ENCODE measurements around the gene PEAK1. TPM values are rescaled to one million over a fixed set of nuclear protein-coding genes. Genes with fewer than 3 reads are reported as not detected.
"Not testable (repeated sequence)": the region's sequence is repeated elsewhere in the genome, so short reads cannot be mapped to it uniquely, and the experiment has no call there.

Gene PEAK1
- total RNA-seq, 1 donor from 2014 or later: 132 TPM

DNA sequence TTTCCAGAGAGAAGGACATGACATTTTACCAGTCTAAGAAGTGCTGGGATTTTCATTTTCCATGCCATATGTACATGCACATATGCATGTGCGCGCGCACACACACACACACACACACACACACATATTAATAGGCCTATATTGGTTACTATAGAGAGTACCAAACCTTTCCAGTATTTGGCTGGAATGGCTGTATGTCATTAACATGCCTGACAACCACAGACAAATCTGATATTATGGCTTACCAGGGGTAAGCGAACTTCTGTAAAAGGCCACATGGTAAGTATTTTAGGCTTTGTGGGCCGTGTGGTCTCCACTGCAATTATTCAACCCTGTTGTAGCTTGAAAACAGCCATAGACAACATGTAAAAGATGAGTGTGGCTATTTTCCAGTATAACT is 251.8 kb downstream of the PEAK1 start:
- intact Hi-C loops (cut with DNase I): no loop called here
- DNase-seq (ENCODE audit: low spot score): no peak

DNA sequence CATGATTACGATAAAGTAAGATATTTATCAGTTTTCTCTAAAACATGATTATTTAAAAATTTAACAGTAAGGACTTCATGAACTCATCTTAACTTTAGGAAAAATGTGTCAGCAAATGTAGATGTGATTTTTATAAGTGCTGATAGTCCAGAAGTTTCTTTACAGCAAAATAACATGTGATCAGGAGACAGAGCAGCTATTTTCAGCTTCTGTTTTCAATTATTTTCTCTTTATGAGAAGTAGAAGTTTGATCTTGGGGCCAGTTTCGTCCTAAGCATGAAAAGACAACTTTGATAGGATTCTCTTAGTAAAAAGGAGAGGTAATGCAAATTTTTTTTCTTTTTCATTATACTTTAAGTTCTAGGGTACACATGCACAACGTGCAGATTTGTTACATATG is 252.5 kb downstream of the PEAK1 start:
- intact Hi-C loops (cut with DNase I): no loop called here
- DNase-seq (ENCODE audit: low spot score): no peak

DNA sequence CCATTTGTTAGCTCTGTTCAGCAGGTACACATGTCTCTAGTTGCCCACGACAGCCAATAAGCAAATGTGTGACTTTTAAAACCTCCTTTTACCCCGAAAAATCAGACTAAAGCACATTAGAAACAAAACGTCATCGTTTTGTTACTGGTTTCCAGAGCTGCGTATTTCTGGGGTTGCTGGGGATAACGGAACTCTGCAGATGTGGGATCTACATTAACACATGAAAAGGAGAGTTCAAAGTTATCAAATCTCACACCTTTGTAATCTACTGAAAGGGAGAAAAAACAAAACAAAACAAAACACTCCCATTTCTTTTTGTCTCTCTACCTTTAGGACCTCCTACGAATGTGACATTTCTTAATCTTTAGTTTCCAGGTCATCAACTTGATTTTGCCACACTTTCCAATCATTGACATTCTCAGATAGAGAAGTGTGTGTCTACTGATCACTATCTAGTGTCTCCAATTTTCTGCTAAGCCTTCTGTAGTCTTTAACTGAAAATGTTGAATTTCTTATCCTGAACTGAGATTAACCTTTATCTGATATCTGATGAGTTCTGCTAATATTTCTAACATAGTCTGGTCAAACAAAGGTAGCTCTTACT is 256.0 kb downstream of the PEAK1 start:
- no peak for DNase-seq (ENCODE audit: low spot score)
- intact Hi-C loops (cut with DNase I): no loop called here

DNA sequence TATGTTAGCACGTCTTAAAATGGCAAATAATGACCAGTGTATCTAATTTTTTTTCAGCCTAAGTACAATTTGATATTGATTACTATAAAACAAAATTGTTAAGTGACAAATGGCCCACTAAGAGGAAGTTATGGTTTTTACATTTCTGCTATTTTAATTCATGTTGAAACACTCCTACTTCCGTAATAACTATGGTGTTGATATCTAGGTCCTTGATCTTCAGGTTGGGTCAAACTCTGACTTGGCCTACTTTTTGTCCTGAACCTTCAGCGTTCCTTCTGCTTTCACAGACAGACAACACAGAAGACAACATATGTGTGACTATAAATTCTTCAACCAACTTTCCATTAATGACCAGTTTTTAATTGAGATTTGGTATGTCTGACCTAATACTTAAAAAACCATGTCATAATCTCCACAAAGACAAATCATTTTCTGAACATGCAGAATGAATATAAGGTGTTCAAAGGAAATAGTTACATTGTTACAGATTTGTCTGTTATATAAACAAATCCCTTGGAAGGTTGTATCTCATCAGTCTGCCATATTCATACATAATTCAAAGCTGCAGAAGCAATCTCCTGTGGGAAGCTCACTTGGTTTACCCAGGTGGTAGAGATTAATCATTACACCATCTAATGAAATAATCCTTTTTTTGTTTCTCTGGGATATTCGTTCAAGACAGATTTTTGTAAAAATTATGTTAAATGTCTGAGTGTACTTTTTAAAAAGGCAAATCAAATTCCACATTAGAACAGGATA is 256.9 kb downstream of the PEAK1 start:
- DNase-seq (ENCODE audit: low spot score): no peak
- intact Hi-C loops (cut with DNase I): no loop called here

DNA sequence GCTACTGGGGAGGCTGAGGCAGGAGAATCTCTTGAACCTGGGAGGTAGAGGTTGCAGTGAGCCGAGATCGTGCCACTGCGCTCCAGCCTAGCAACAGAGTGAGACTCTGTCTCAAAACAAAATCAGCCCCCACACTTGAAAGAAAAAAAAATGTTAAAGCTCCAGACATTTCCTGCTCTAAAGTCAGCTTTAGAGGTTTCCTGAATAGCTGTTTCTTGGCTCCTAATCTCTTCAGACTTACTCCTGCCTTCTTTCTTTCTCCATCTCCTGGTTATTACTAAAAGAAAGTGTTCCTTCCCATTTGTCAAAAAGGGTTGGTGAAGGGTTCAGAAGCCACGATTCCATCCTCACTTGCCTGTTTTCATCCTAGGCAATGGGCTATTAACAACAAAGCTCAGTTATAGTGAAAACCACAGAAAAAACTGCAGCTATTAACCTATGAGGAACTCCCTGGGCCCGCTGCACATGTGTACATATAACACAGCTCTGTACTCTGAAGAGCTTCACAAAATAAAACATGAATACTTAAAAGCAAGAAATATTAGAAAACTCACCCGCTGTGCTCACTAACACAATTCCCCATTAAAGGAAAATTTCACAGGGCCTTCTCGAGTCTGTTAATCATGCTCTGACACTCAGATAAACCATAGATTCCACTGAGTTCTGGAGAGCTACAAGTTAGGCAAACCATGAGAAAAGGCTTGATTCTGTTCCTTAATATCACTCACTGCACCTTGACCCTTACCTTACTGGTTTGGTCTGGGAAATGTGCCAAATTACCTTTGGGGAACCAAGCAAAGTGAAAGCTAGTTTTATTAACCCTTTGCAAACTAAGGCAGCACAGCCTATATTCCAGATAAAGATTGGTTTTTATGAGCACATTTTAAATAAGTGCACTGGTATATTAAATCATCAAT is 259.1 kb downstream of the PEAK1 start:
- DNase-seq (ENCODE audit: low spot score): no peak
- intact Hi-C loops (cut with DNase I): no loop called here

DNA sequence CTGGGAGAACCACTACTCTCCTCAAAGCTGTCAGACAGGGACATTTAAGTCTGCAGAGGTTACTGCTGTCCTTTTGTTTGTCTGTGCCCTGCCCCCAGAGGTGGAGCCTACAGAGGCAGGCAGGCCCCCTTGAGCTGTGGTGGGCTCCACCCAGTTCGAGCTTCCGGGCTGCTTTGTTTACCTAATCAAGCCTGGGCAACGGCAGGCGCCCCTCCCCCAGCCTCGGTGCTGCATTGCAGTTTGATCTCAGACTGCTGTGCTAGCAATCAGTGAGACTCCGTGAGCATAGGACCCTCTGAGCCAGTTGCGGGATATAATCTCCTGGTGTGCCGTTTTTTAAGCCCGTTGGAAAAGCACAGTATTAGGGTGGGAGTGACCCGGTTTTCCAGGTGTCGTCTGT is 263.9 kb downstream of the PEAK1 start:
- DNase-seq (ENCODE audit: low spot score); intact Hi-C loops (cut with DNase I): not testable (repeated sequence)

DNA sequence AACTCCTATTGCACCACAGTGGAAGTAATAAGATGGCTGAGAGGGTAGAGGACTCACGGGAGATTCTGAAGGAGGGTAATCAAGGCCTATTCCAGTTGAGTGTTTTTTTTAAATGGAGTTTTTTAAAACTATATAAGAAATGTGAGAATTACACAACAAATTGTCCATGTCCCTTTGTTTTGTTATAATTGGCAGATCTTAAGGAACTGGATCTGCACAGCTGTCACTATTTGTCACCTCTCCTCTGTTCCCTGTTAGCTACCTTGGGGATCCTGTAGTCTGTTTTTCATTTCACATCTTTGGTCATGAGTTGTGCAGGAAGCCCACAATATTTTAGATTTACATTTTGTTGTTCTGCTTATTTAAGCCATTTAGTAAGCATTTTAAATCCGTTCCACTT is 271.7 kb downstream of the PEAK1 start:
- intact Hi-C loops (cut with DNase I): no loop called here

DNA sequence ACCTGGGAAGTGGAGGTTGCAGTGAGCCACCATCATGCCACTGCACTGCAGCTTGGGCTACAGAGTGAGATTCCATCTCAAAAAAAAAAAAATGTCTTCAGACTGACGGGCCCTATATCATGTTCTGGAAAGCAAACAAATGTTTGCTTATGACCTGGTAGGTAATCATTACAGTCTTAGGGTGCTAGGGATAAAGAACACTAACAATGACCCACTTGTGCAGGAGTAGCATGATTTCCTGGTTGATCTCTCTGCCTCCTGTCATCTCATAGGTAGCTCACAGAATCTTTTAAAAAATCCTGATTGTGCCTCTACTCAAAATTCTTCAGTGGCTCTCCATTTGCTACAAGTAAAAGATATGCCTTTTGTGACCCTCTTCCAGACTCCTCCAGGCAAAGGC is 274.5 kb downstream of the PEAK1 start:
- no peak for DNase-seq (ENCODE audit: low spot score)
- intact Hi-C loops (cut with DNase I): no loop called here

More for the DNA sequence above, 271.7 kb downstream of the PEAK1 start:
- DNase-seq (ENCODE audit: low spot score): no peak

DNA sequence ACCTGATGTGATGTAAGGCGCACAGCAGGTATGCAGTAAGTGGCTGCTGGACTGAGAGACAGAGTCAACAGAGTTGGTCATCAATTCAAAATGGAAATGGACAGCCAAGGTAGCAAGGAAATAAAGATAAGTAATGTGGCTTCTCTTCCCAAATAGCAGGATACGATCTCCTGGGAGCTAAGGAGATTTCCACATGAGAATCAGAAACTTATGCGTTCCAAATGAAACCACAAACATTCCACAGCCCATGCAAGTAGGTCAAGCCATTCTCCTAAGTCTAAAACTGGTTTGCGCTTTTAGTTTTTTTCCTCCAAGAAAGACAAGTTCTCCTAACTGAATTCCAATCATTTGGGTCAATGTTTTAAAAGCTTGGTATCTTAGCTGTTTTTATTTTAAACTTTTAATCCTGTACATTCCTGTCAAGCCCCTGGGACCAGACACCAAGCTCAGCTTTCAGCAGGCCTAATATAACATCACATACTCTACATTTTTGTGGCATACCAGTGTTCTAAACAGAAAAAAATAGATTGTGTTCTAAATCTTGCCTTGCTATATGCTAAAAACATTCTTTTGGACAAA is 275.3 kb downstream of the PEAK1 start:
- intact Hi-C loops (cut with DNase I): no loop called here
- no peak for DNase-seq (ENCODE audit: low spot score)

DNA sequence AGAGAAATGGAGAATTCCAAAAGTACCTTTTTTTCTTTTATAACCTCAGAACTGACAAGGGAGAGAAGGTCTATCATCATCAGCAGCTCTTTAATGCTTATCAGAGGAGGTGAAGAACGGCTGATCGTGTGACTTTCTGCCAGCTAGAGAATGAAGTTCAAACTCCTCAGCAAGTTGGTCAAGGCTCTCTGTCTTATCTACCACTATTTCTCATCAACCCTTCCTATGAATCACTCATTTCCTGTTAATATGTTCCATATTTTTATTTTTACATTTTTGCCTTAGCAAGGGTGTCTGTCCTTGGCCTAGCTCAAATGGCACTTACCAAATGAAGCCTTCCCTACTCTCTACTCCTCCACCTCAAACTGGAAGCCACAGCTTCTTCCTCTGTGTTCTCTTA is 275.9 kb downstream of the PEAK1 start:
- DNase-seq (ENCODE audit: low spot score): no peak
- intact Hi-C loops (cut with DNase I): no loop called here

DNA sequence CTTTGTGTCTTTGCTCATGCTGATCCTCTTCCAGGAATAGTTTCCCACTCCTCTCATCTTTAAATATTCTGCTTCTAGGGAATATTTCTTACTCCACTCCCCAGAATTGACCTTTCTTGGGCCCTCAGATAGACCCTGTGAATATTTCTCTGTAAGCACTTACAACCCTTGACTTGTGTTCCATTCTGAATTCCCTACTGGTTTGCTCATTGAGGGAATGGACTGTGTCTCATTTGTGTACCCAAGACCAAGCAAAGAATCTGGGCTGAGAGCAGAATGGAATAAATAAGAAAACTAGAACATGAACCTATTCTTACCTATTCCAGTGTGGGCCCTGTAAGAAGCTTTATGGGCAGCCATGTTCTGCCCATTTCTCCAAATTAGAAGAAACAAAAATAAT is 276.3 kb downstream of the PEAK1 start:
- no peak for DNase-seq (ENCODE audit: low spot score)
- intact Hi-C loops (cut with DNase I): no loop called here

DNA sequence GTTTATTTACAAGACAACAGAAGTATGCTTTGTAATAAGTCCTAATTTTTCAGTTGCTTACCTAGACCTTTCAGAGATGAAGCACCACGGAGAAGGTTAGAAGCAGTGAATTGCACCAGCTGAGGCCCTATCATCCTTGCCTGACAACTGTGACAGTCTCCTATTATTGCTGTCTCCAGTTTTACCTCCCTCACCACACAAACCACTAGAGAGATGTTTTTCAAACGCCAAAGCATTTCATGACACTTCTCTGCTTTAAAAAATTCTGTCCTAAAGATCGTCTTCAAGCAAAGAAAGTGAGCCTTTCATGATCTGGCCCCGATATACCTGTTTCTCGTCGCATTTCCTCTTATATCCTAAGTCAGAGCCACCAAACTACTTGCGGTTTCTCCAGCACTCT is 276.7 kb downstream of the PEAK1 start:
- intact Hi-C loops (cut with DNase I): no loop called here
- DNase-seq (ENCODE audit: low spot score): no peak

DNA sequence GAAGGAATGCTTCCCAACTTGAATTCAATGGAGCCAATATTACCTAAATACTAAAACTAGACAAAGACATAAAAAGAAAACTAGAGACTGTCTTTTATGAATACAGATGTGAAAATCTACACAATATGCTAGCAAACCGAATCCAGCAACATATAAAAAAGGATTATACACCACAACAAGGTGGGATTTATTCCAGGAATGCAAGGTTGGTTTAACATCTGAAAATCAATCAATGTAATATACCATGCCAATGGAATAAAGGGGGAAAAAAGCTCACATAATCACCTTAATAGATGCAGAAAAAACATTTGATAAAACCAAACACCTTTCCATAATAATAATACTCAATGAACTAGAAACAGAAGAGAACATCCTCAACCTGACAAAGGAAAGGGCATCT is 279.7 kb downstream of the PEAK1 start:
- intact Hi-C loops (cut with DNase I): no loop called here
- no peak for DNase-seq (ENCODE audit: low spot score)

DNA sequence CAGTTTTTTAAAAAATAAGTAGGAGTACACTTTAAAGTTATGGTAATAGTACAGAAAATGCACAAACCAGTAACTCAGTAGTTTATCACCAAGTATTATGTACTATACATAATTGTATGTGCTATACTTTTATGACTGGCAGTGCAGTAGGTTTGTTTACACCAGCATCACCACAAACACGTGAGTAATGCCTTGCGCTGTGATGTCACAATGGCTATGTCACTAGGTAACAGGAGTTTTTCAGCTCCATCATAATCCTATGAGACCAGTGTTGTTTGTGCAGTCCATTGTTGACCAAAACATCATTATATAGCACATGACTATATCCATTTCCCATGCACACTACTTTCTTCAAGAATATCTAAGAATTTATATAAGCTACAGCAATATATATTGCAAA is 280.6 kb downstream of the PEAK1 start:
- no peak for DNase-seq (ENCODE audit: low spot score)
- intact Hi-C loops (cut with DNase I): no loop called here

DNA sequence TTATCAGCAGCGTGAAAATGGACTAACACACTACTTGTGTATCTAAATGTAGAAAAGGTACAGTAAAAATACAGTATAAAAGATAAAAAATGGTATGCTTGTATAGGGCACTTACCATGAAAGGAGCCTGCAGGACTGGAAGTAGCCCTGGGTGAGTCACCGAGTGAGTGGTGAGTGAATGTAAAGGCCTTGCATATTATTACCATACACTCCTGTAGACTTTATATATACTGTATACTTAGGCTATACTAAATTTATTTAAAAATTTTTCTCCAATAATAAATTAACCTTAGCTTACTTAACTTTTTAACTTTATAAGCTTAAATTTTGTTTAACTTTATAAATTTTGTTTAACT is 281.8 kb downstream of the PEAK1 start:
- intact Hi-C loops (cut with DNase I): no loop called here
- DNase-seq (ENCODE audit: low spot score): no peak

DNA sequence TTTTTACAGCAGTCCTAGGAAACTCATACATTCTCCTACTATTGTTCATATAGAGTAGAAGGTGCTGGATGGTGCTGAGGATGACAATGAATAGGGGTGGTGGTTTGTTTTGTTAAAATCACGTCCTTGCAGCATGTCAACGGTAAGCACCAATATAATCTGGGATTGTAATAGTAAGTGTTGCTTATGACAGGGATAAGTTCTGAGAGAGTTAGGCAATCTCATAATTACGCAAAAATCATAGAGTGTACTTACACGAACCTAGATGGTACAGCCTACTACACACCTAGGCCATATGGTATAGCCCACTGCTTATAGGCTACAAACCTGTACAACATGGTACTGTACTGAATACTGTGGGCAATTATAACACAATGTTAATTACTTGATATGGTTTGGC is 284.7 kb downstream of the PEAK1 start:
- DNase-seq (ENCODE audit: low spot score): no peak
- intact Hi-C loops (cut with DNase I): no loop called here

DNA sequence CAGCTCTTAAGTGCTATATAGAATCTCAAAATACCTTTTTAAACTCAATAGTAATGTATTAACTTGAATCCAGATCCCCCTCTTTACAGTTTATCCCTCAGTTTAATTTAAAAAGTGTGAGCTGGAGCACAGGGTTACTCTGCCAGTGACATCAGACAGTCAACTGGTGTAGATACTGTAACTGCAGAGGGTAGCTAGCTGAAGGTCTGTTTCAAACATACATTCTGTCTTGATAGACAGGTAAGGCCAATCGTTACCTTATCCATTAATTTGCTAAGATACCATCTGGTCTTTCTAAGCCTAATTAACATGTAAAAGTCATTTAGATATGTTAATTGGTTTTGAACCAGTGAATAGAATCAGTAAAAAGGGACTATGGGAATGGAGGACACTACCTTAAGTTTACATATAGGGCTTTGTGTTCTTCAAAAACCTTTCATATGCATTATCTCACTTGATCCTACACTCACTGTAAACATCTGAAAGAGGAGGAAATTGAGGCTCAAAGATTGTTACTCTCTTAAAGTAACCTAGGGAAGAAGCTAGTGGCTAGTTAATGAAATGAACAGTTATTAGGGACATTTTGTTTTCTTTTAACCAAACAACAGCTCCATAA is 289.5 kb downstream of the PEAK1 start:
- intact Hi-C loops (cut with DNase I): no loop called here
- DNase-seq (ENCODE audit: low spot score): no peak

DNA sequence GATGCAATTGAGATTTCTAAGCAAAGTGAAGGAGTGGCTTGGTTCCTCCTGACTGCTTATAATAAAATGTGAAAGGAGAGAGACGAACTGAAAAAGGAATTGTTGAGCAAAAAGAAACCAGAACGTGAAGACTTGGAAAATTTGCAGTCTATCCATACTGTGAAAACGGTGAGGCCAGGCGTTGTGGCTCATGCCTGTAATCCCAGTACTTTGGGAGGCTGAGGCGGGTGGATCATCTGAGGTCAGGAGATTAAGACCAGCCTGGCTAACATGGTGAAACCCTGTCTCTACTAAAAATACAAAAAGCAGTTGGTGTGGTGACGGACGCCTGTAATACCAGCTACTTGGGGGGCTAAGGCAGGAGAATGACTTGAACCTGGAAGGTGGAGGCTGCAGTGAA is 292.3 kb downstream of the PEAK1 start:
- DNase-seq (ENCODE audit: low spot score): no peak
- intact Hi-C loops (cut with DNase I): no loop called here

DNA sequence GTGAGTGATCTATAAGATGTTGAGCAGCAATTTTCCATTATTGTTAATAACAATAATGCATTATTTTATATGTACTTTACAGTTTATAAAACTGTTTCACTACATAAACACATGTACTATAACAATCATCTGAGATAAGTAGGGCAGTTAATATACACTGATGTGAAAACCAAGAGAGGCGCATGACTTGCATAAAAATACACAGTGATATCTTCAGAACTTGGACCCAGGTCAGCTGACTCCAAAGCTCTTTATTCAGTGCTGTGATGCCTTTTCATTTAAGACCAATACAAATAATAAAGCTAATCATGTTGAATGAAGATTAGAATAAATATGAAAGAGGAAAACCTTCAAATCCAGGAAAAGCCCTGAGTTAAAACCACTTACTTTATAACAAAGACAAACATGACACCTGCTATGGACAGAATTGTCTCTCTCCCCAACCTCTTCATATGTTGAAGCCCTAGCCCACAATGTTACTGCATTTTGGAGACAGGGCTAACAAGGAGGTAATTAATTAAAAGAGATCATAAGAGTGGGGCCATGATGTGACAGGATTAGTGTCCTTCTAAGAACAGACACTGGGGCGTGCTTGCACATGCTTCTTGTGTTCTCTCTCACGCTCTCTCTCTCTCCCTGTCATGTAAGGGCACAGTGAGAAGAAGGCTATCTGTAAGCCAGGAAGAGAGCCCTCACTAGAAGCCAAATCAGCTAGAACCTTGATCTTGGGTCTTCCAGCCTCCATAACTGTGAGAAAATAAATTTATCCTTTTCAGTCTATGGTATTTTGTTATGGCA is 293.2 kb downstream of the PEAK1 start:
- DNase-seq (ENCODE audit: low spot score): no peak
- intact Hi-C loops (cut with DNase I): no loop called here

Data from cardiac septum (tissue), 1 donor.